ENCODE measurements around the gene LMAN2. TPM values are rescaled to one million over a fixed set of nuclear protein-coding genes. Genes with fewer than 3 reads are reported as not detected.

LMAN2 gene
- total RNA-seq, 2 donors from 2014 or later = 119 to 128 TPM

- H3K27ac Mint-ChIP-seq = no peak overlapping the region
- Histone ChIP-seq H3K4me3 (ENCODE audit: low read length) (no peak overlapping the region), H3K36me3 (ENCODE audit: control insufficient read depth, insufficient read depth, low read length) (peaks cover 10% of the 10 kb centered on the region), H3K9me3 (ENCODE audit: control insufficient read depth, low read length) (no peaks in the 10 kb centered on the region), H3K9ac (ENCODE audit: extremely low read depth, low read length, poor library complexity, severe bottlenecking) (no peak overlapping the region), H3K27me3 (ENCODE audit: control insufficient read depth, insufficient read depth, low read length, poor library complexity, severe bottlenecking) (peaks cover 12% of the 10 kb centered on the region), H3K4me1 (ENCODE audit: control insufficient read depth, insufficient read depth, low read length) (peaks cover 11% of the 10 kb centered on the region), H3K27ac (ENCODE audit: low read depth, low read length) (no peak overlapping the region)
- peaks cover 49% of the 10 kb centered on the region for H3K27me3 Mint-ChIP-seq (ENCODE audit: insufficient read depth)
- peaks cover 14% of the 10 kb centered on the region for H3K4me1 Mint-ChIP-seq
- H3K9me3 Mint-ChIP-seq = no peaks in the 10 kb centered on the region
- H3K4me3 Mint-ChIP-seq = no peak overlapping the region
- H3K36me3 Mint-ChIP-seq (ENCODE audit: low read depth) = peaks cover 6% of the 10 kb centered on the region
- no peak for TF ChIP-seq CTCF (conservative IDR thresholded peaks at IDR 0.05)
- 84 to 90% methylated on average over 2 to 3 of the region's 3 CpGs for WGBS, 2 experiments (ENCODE audit: insufficient coverage in 1 of 2, insufficient read length in 1 of 2)
- DNase-seq = no peak
Measured at GRCh38 chr5:177354256-177354655, 2.8 kb upstream of the LMAN2 start.

DNA sequence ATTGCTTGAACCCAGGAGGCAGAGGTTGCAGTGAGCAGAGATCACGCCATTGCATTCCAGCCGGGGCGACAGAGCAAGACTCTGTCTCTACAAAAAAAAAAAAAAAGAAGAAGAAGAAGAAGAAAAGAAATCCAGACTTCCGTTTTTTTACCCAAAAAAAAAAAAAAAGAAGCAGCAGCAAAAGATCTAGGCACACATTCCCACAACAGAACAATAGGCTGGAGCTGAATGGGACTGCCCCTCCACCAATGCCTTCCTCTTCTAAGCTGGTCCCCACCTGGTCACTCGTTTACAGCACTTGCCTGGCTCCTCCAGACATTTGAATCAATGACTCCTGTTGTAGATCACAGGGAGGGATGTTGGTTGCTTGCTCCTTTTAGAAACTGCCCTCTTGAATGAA is 1.6 kb upstream of the LMAN2 start:
- Mint-ChIP-seq H3K36me3 (ENCODE audit: low read depth) (peaks cover 6% of the 10 kb centered on the region), H3K9me3 (no peaks in the 10 kb centered on the region), H3K4me3 (no peak overlapping the region), H3K27me3 (ENCODE audit: insufficient read depth) (peaks cover 42% of the 10 kb centered on the region), H3K4me1 (peaks cover 18% of the 10 kb centered on the region), H3K27ac (no peak overlapping the region)
- Histone ChIP-seq H3K4me3 (ENCODE audit: low read length) (no peak overlapping the region), H3K27me3 (ENCODE audit: control insufficient read depth, insufficient read depth, low read length, poor library complexity, severe bottlenecking) (peaks cover 12% of the 10 kb centered on the region), H3K36me3 (ENCODE audit: control insufficient read depth, insufficient read depth, low read length) (peaks cover 14% of the 10 kb centered on the region), H3K9me3 (ENCODE audit: control insufficient read depth, low read length) (no peaks in the 10 kb centered on the region), H3K27ac (ENCODE audit: low read depth, low read length) (no peak overlapping the region), H3K9ac (ENCODE audit: extremely low read depth, low read length, poor library complexity, severe bottlenecking) (no peak overlapping the region), H3K4me1 (ENCODE audit: control insufficient read depth, insufficient read depth, low read length) (peaks cover 11% of the 10 kb centered on the region)
- 95 to 100% methylated on average over 2 to 4 of the region's 5 CpGs for WGBS, 2 experiments (ENCODE audit: insufficient coverage in 1 of 2, insufficient read length in 1 of 2)
- DNase-seq = no peak
- no peak for TF ChIP-seq CTCF (conservative IDR thresholded peaks at IDR 0.05)

DNA sequence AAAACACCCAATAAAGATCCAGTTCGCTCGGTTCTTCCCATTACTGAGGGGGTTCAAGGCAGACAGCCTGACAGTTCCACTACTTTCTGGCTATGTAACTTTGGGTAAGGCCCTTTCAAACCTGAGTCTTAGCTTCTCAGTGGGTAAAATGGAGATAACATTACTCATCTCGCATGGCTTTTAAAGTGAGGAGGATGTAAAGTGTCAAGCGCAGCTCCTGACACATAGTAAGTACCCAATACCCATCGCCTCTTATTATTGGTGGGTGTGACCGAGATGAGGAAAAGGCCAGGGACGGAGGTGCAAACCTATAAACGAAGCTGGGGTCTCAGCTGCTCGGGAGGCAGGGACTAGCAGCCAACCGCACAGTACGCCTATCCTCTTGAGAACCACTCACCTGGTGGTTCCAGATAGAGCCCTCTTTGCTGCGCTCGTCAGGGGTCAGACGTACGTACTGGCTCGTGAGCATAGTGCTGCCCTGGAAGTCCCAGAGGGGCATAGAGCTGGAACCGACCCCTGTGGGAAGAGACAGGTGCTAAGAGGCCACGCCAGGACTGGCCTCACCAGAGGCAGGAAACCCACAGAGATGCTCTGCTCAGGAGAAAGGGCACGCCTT is 584 bp downstream of the LMAN2 start:
- Mint-ChIP-seq H3K4me3 (peak overlapping the region; percentile 99), H3K9me3 (no peaks in the 10 kb centered on the region), H3K27ac (peak overlapping the region; percentile 100), H3K36me3 (ENCODE audit: low read depth) (peaks cover 20% of the 10 kb centered on the region), H3K27me3 (ENCODE audit: insufficient read depth) (peaks cover 25% of the 10 kb centered on the region), H3K4me1 (peaks cover 18% of the 10 kb centered on the region)
- TF ChIP-seq CTCF (conservative IDR thresholded peaks at IDR 0.05) = no peak
- Histone ChIP-seq H3K4me3 (ENCODE audit: low read length) (peak overlapping the region; percentile 97), H3K36me3 (ENCODE audit: control insufficient read depth, insufficient read depth, low read length) (peaks cover 33% of the 10 kb centered on the region), H3K9ac (ENCODE audit: extremely low read depth, low read length, poor library complexity, severe bottlenecking) (peak overlapping the region; percentile 91), H3K27me3 (ENCODE audit: control insufficient read depth, insufficient read depth, low read length, poor library complexity, severe bottlenecking) (no peaks in the 10 kb centered on the region), H3K4me1 (ENCODE audit: control insufficient read depth, insufficient read depth, low read length) (peaks cover 11% of the 10 kb centered on the region), H3K27ac (ENCODE audit: low read depth, low read length) (no peak overlapping the region), H3K9me3 (ENCODE audit: control insufficient read depth, low read length) (no peaks in the 10 kb centered on the region)
- WGBS, 2 experiments (ENCODE audit: insufficient coverage in 1 of 2, insufficient read length in 1 of 2) = 15 to 17% methylated on average over 12 to 19 of the region's 19 CpGs
- no peak for DNase-seq

Measured in endodermal cell (in vitro differentiated cells).